Omental fat pad (tissue), 4 donors: ENCODE measurements around the gene CALD1. TPM values are rescaled to one million over a fixed set of nuclear protein-coding genes. Genes with fewer than 3 reads are reported as not detected.

ENCODE experiments used
- ATAC-seq: fragments of 150-250 bp; one replicate; pipeline ENCODE4 v1.9.1; 2016; ENCODE audit warnings: mild to moderate bottlenecking, moderate library complexity; ENCODE audit not compliant: low FRiP score
- DNase-seq: peaks from one replicate; pipeline ENCODE4 v3.0.0-alpha.2; 2019; ENCODE audit warnings: low spot score
- CTCF ChIP-seq, 3 donors: fragments of 450-650 bp; IDR thresholded peaks; one replicate each; pipeline ENCODE4 v1.5.1; 2016 to 2017; ENCODE audit warnings: antibody characterized with exemption in 3 of 3, mild to moderate bottlenecking in 3 of 3, moderate library complexity in 2 of 3
- total RNA-seq, 4 donors: library from RNA; depleted of rRNA; stranded (reverse); fragments of >200 nt; gene quantifications; one replicate each; pipeline ENCODE4 v1.1.0, GENCODE V29; 2016

CALD1 gene
- total RNA-seq, 4 donors from 2014 or later = 195 to 347 (median 250) TPM

DNA sequence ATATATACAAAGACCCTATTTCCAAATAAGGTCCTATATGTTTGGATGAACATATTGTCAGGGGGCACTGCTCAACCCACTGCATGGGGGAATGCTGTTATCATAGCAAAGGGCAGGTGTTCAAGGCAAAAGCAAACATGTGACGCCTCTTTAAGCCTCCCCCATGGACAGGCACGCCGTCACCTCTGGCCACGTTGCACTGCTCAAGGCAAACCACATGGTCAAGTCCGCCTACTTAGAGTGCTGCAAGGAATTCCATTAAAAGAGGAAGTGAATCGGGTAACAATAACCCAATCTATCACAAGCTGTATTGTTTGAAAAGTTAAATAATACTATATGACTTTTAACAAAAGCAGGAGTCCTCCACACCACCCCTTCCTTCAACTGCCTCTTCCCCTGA lies 8.8 kb upstream of the CALD1 start:
- DNase-seq (no peak), ATAC-seq (no peak)
- no peak for TF ChIP-seq CTCF (IDR thresholded peaks at IDR 0.05)

GRCh38 chr7:134771111-134771510 lies 8.3 kb upstream of the CALD1 start:
- TF ChIP-seq CTCF (IDR thresholded peaks at IDR 0.05) = no peak
- ATAC-seq = no peak

DNA sequence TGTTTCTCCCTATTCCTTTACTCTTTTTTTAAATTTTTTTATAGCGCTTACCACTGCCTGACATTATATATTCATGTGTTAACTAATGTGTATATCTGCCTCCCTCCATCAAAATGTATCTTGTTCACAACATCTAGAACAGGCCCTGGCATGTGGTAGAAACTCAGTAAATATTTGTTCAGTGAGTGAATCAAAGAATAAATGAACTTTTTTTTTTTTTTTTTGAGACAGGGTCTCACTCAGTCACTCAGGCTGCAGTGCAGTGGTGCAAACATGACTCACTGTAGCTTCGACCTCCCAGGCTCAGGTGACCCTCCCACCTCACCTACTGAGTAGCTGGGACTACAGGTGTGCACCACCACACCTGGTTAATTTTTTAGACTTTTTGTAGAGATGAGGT lies 7.5 kb upstream of the CALD1 start:
- ATAC-seq (no peak), DNase-seq (no peak)
- no peak for TF ChIP-seq CTCF (IDR thresholded peaks at IDR 0.05)

More at GRCh38 chr7:134771111-134771510, 8.3 kb upstream of the CALD1 start:
- no peak for DNase-seq

GRCh38 chr7:134772401-134772800 lies 7.0 kb upstream of the CALD1 start:
- ATAC-seq (no peak), DNase-seq (no peak)
- no peak for TF ChIP-seq CTCF (IDR thresholded peaks at IDR 0.05)

DNA sequence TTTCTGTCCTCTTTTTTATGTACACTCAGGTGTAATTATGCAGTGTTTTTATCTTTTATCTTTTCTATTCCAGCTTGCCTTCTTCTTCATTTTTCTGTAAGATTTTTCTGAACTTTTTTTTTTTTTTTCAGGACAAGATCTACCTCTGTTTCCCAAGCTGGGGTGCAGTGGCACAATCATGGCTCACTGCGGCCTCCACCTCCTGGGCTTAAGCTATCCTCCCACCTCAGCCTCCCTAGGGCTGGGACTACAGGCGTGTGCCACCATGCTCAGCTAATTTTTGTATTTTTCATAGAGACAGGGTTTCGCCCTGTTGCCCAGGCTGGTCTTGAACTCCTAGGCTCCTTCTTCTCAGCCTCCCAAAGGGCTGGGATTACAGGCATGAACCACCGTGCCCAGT lies 6.3 kb upstream of the CALD1 start:
- no peak for TF ChIP-seq CTCF (IDR thresholded peaks at IDR 0.05)
- no peak for ATAC-seq
- DNase-seq = no peak

DNA sequence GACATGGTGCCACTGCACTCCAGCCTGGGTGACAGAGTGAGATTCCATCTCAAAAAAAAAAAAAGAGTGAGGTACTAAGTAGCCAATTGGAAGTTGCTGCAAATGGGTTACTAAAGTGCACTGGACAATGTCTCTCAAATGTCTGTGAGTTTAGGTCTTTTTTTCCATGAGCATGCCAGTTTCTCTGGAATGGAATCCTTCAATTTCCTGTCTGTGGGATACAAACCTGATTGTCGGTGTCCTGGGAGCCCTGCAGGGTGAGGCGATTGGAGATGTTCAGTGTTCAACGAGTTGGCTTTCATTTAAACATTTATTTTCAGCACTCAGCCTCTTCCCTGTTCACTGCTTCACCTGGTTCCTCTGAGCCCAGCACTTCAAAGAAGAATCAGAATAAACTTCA lies 5.3 kb upstream of the CALD1 start:
- ATAC-seq (no peak), DNase-seq (no peak)
- no peak for TF ChIP-seq CTCF (IDR thresholded peaks at IDR 0.05)

GRCh38 chr7:134777470-134777869 lies 2.0 kb upstream of the CALD1 start:
- no peak for DNase-seq
- TF ChIP-seq CTCF (IDR thresholded peaks at IDR 0.05) = no peak
- no peak for ATAC-seq
